ES-I3 (cell line): ENCODE data around the gene NPPC.
"Not testable (repeated sequence)": the region's sequence is repeated elsewhere in the genome, so short reads cannot be mapped to it uniquely, and the experiment has no call there.

Experiments
- H3K36me3 ChIP-seq: 2 replicates; pipeline ENCODE4 v1.6.1; 2013; ENCODE audit warnings: mild to moderate bottlenecking, low read length, control low read depth, moderate library complexity; ENCODE audit not compliant: insufficient read depth
- H3K4me1 ChIP-seq: 2 replicates; pipeline ENCODE4 v1.6.1; 2013; ENCODE audit warnings: mild to moderate bottlenecking, control low read depth, low read length; ENCODE audit not compliant: insufficient read depth
- H3K9ac ChIP-seq: 2 replicates; pipeline ENCODE4 v1.6.1; 2013; ENCODE audit warnings: low read depth, mild to moderate bottlenecking, low read length, moderate library complexity
- H3K9me3 ChIP-seq: 2 replicates; pipeline ENCODE4 v1.6.1; 2013; ENCODE audit warnings: mild to moderate bottlenecking, low read length, moderate library complexity; ENCODE audit not compliant: control insufficient read depth, insufficient read depth

NPPC gene

GRCh38 chr2:231900972-231901371 lies 25.2 kb downstream of the NPPC start:
- H3K9me3 ChIP-seq, result no peaks in the 10 kb centered on the region
- no peaks in the 10 kb centered on the region for H3K36me3 ChIP-seq
- peak overlapping the region; percentile 44; the same call in 1 of the 2 replicates for H3K9ac ChIP-seq
- H3K4me1 ChIP-seq, result peaks cover 5% of the 10 kb centered on the region; the same call in 1 of the 2 replicates

GRCh38 chr2:231900486-231900942 lies 25.7 kb downstream of the NPPC start:
- H3K9ac ChIP-seq, result peak overlapping the region; percentile 44; the same call in 1 of the 2 replicates
- H3K36me3 ChIP-seq, result no peaks in the 10 kb centered on the region

GRCh38 chr2:231894566-231895380 lies 31.4 kb downstream of the NPPC start:
- Histone ChIP-seq H3K4me1 (no peaks in the 10 kb centered on the region), H3K36me3 (no peaks in the 10 kb centered on the region), H3K9me3 (no peaks in the 10 kb centered on the region), H3K9ac (no peak overlapping the region)

More at GRCh38 chr2:231900486-231900942, 25.7 kb downstream of the NPPC start:
- Histone ChIP-seq H3K9me3 (no peaks in the 10 kb centered on the region), H3K4me1 (peaks cover 2% of the 10 kb centered on the region; the same call in 1 of the 2 replicates)

GRCh38 chr2:231891514-231891905 lies 34.7 kb downstream of the NPPC start:
- H3K9ac ChIP-seq, result no peak overlapping the region

GRCh38 chr2:231890896-231891513 lies 35.2 kb downstream of the NPPC start:
- Histone ChIP-seq H3K4me1 (no peaks in the 10 kb centered on the region), H3K9ac (no peak overlapping the region), H3K9me3 (no peaks in the 10 kb centered on the region), H3K36me3 (no peaks in the 10 kb centered on the region)

More at GRCh38 chr2:231891514-231891905, 34.7 kb downstream of the NPPC start:
- H3K36me3 ChIP-seq, result no peaks in the 10 kb centered on the region
- H3K9me3 ChIP-seq, result no peaks in the 10 kb centered on the region
- H3K4me1 ChIP-seq, result no peaks in the 10 kb centered on the region

- H3K4me1 ChIP-seq, result no peaks in the 10 kb centered on the region
- H3K9ac ChIP-seq, result no peak overlapping the region
- H3K36me3 ChIP-seq, result no peaks in the 10 kb centered on the region
- no peaks in the 10 kb centered on the region for H3K9me3 ChIP-seq
Observed at GRCh38 chr2:231887756-231888155, 38.4 kb downstream of the NPPC start.

- Histone ChIP-seq H3K4me1 (no peaks in the 10 kb centered on the region), H3K9ac (no peak overlapping the region)
Observed at GRCh38 chr2:231886071-231886681, 40.0 kb downstream of the NPPC start.

GRCh38 chr2:231884438-231885140 lies 41.6 kb downstream of the NPPC start:
- H3K9me3 ChIP-seq, result no peaks in the 10 kb centered on the region
- H3K4me1 ChIP-seq, result no peaks in the 10 kb centered on the region

More at GRCh38 chr2:231886071-231886681, 40.0 kb downstream of the NPPC start:
- Histone ChIP-seq H3K9me3 (no peaks in the 10 kb centered on the region), H3K36me3 (no peaks in the 10 kb centered on the region)

GRCh38 chr2:231883468-231883881 lies 42.7 kb downstream of the NPPC start:
- Histone ChIP-seq H3K9ac (no peak overlapping the region), H3K36me3 (no peaks in the 10 kb centered on the region), H3K4me1 (no peaks in the 10 kb centered on the region), H3K9me3 (no peaks in the 10 kb centered on the region)

More at GRCh38 chr2:231884438-231885140, 41.6 kb downstream of the NPPC start:
- Histone ChIP-seq H3K36me3 (no peaks in the 10 kb centered on the region), H3K9ac (no peak overlapping the region)

- no peak overlapping the region for H3K9ac ChIP-seq
- H3K36me3 ChIP-seq, result no peaks in the 10 kb centered on the region
- H3K4me1 ChIP-seq, result no peaks in the 10 kb centered on the region; the same call in 1 of the 2 replicates
- H3K9me3 ChIP-seq, result no peaks in the 10 kb centered on the region
Observed at GRCh38 chr2:231882646-231883045, 43.5 kb downstream of the NPPC start.

- not testable (repeated sequence) for H3K9me3 ChIP-seq, H3K9ac ChIP-seq, H3K4me1 ChIP-seq, H3K36me3 ChIP-seq
Observed at GRCh38 chr2:231880371-231880770, 45.8 kb downstream of the NPPC start.

- Histone ChIP-seq H3K9me3 (no peaks in the 10 kb centered on the region), H3K9ac (no peak overlapping the region), H3K4me1 (no peaks in the 10 kb centered on the region; the same call in 1 of the 2 replicates), H3K36me3 (no peaks in the 10 kb centered on the region)
Observed at GRCh38 chr2:231879216-231879615, 47.0 kb downstream of the NPPC start.

- Histone ChIP-seq H3K4me1 (no peaks in the 10 kb centered on the region; the same call in 1 of the 2 replicates), H3K9ac (no peak overlapping the region), H3K9me3 (no peaks in the 10 kb centered on the region), H3K36me3 (no peaks in the 10 kb centered on the region)
Observed at GRCh38 chr2:231877533-231878456, 48.4 kb downstream of the NPPC start.
